ENCODE results near the gene PCED1B. TPM values are rescaled to one million over a fixed set of nuclear protein-coding genes. Genes with fewer than 3 reads are reported as not detected.

The PCED1B gene
- total and polyA plus RNA-seq, 2 experiments from 2014 or later = 5.1 to 6.6 TPM

GRCh38 chr12:47065546-47065945, 13.9 kb upstream of the PCED1B start:
- H3F3A ChIP-seq (replicated peaks; ENCODE audit: low read depth) = no peaks in the 10 kb centered on the region
- H3K4me3 ChIP-seq = no peak overlapping the region
- no peak overlapping the region for H3K27ac ChIP-seq (ENCODE audit: low read depth)
- H3K79me2 ChIP-seq (replicated peaks; ENCODE audit: insufficient read depth) = no peaks in the 10 kb centered on the region
- Mint-ChIP-seq H3K4me1 (peaks cover 20% of the 10 kb centered on the region), H3K27me3 (ENCODE audit: insufficient read depth, low read depth, poor library complexity) (peaks cover 1% of the 10 kb centered on the region), H3K9me3 (peaks cover 10% of the 10 kb centered on the region; the same call in 1 of the 3 replicates), H3K4me3 (no peak overlapping the region), H3K27ac (no peak overlapping the region), H3K36me3 (ENCODE audit: low read depth) (no peaks in the 10 kb centered on the region)
- ATAC-seq (no peak), DNase-seq (ENCODE audit: low spot score) (no peak)
- TF ChIP-seq, protein P1, sequence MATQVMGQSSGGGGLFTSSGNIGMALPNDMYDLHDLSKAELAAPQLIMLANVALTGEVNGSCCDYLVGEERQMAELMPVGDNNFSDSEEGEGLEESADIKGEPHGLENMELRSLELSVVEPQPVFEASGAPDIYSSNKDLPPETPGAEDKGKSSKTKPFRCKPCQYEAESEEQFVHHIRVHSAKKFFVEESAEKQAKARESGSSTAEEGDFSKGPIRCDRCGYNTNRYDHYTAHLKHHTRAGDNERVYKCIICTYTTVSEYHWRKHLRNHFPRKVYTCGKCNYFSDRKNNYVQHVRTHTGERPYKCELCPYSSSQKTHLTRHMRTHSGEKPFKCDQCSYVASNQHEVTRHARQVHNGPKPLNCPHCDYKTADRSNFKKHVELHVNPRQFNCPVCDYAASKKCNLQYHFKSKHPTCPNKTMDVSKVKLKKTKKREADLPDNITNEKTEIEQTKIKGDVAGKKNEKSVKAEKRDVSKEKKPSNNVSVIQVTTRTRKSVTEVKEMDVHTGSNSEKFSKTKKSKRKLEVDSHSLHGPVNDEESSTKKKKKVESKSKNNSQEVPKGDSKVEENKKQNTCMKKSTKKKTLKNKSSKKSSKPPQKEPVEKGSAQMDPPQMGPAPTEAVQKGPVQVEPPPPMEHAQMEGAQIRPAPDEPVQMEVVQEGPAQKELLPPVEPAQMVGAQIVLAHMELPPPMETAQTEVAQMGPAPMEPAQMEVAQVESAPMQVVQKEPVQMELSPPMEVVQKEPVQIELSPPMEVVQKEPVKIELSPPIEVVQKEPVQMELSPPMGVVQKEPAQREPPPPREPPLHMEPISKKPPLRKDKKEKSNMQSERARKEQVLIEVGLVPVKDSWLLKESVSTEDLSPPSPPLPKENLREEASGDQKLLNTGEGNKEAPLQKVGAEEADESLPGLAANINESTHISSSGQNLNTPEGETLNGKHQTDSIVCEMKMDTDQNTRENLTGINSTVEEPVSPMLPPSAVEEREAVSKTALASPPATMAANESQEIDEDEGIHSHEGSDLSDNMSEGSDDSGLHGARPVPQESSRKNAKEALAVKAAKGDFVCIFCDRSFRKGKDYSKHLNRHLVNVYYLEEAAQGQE (IDR thresholded peaks at IDR 0.05; ENCODE audit: unreplicated experiment) = no peak
- TF ChIP-seq EZH2 (IDR thresholded peaks at IDR 0.05; ENCODE audit: low read depth, unreplicated experiment) (no peak), STAT1 (IDR thresholded peaks at IDR 0.05; ENCODE audit: unreplicated experiment) (no peak), ZNF331 (CRISPR knock-in tag; IDR thresholded peaks at IDR 0.05; ENCODE audit: low read depth) (no peak), ZNF462 (CRISPR knock-in tag; IDR thresholded peaks at IDR 0.05) (no peak), NANOG (IDR thresholded peaks at IDR 0.05; ENCODE audit: borderline replicate concordance) (no peak), POLR2AphosphoS5 (IDR thresholded peaks at IDR 0.05; ENCODE audit: low read depth) (no peak), CREB1 (CRISPR knock-in tag; IDR thresholded peaks at IDR 0.05; ENCODE audit: low read depth) (no peak), EZH2phosphoT487 (IDR thresholded peaks at IDR 0.05; ENCODE audit: unreplicated experiment) (no peak), ZNF114 (CRISPR knock-in tag; IDR thresholded peaks at IDR 0.05) (no peak), JUNB (IDR thresholded peaks at IDR 0.05; ENCODE audit: unreplicated experiment) (no peak)
- TF ChIP-seq, protein P2, sequence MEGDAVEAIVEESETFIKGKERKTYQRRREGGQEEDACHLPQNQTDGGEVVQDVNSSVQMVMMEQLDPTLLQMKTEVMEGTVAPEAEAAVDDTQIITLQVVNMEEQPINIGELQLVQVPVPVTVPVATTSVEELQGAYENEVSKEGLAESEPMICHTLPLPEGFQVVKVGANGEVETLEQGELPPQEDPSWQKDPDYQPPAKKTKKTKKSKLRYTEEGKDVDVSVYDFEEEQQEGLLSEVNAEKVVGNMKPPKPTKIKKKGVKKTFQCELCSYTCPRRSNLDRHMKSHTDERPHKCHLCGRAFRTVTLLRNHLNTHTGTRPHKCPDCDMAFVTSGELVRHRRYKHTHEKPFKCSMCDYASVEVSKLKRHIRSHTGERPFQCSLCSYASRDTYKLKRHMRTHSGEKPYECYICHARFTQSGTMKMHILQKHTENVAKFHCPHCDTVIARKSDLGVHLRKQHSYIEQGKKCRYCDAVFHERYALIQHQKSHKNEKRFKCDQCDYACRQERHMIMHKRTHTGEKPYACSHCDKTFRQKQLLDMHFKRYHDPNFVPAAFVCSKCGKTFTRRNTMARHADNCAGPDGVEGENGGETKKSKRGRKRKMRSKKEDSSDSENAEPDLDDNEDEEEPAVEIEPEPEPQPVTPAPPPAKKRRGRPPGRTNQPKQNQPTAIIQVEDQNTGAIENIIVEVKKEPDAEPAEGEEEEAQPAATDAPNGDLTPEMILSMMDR (conservative IDR thresholded peaks at IDR 0.05; ENCODE audit: low read depth in 2 of 2) = no peak
- TF ChIP-seq, protein P3, sequence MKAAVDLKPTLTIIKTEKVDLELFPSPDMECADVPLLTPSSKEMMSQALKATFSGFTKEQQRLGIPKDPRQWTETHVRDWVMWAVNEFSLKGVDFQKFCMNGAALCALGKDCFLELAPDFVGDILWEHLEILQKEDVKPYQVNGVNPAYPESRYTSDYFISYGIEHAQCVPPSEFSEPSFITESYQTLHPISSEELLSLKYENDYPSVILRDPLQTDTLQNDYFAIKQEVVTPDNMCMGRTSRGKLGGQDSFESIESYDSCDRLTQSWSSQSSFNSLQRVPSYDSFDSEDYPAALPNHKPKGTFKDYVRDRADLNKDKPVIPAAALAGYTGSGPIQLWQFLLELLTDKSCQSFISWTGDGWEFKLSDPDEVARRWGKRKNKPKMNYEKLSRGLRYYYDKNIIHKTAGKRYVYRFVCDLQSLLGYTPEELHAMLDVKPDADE (IDR thresholded peaks at IDR 0.05) = no peak
- no peaks in the 10 kb centered on the region for H3K36me3 ChIP-seq (ENCODE audit: insufficient read depth)
- no peak overlapping the region for H3K4me2 ChIP-seq
- H4K20me1 ChIP-seq (replicated peaks; ENCODE audit: insufficient read depth) = no peaks in the 10 kb centered on the region
- no peak overlapping the region for H2AFZ ChIP-seq
- H3K9me2 ChIP-seq (ENCODE audit: insufficient read depth) = no peaks in the 10 kb centered on the region
- peaks cover 4% of the 10 kb centered on the region; the same call in 1 of the 2 replicates for H3K4me1 ChIP-seq (ENCODE audit: insufficient read depth)
- H3K27me3 ChIP-seq (ENCODE audit: insufficient read depth) = no peaks in the 10 kb centered on the region

Data from GM23338 (cell line).